BLaER1 (cell line): Measurements from ENCODE around the gene MEGF10.

Source experiments
- H3K27ac ChIP-seq: shearing (Covaris generic); formaldehyde crosslinking; 2 replicates; pipeline ENCODE4 v1.8.1; 2022
- H3K27me3 ChIP-seq: shearing (Covaris generic); formaldehyde crosslinking; 2 replicates; pipeline ENCODE4 v1.8.1; 2022
- H3K36me3 ChIP-seq: shearing (Covaris generic); formaldehyde crosslinking; 2 replicates; pipeline ENCODE4 v1.8.1; 2022
- H3K4me1 ChIP-seq: shearing (Covaris generic); formaldehyde crosslinking; 2 replicates; pipeline ENCODE4 v1.8.1; 2022
- H3K4me2 ChIP-seq: shearing (Covaris generic); formaldehyde crosslinking; 2 replicates; pipeline ENCODE4 v1.8.1; 2022
- H3K4me3 ChIP-seq: shearing (Covaris generic); formaldehyde crosslinking; 2 replicates; pipeline ENCODE4 v1.8.1; 2022
- H3K9ac ChIP-seq: shearing (Covaris generic); formaldehyde crosslinking; 2 replicates; pipeline ENCODE4 v1.8.1; 2022
- H3K9me3 ChIP-seq: shearing (Covaris generic); formaldehyde crosslinking; 2 replicates; pipeline ENCODE4 v1.8.1; 2022
- H4K20me1 ChIP-seq: shearing (Covaris generic); formaldehyde crosslinking; 2 replicates; pipeline ENCODE4 v1.8.1; 2022
- Cebpa-rat ChIP-seq: shearing (Covaris generic); IDR thresholded peaks from 2 replicates; pipeline ENCODE4 v1.8.1; 2022

Gene MEGF10

DNA sequence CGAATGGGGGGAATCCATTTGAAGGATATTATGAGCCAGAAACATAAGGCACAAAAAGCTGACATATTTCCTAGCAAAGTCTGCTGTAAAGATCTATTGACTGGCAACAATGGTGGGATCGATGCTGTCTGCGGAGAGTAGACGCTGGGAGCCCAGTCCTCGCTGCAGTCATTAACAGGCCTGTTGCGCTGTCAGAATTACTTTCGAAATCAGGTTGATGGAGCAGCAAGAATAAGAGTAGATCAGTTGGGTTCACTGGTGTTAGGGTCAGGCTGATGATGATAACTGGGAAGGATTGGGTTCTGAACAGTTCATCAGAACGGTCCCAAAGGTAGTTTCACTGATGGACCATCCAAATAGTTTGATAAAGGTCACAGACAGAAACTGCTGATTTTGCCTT is 87.1 kb downstream of the MEGF10 start:
- no peaks in the 10 kb centered on the region for H3K9me3 ChIP-seq
- H3K27me3 ChIP-seq, result no peaks in the 10 kb centered on the region
- H3K27ac ChIP-seq, result no peak overlapping the region
- no peak overlapping the region for H3K9ac ChIP-seq
- H3K4me1 ChIP-seq, result no peaks in the 10 kb centered on the region
- H3K4me3 ChIP-seq, result no peak overlapping the region
- H3K4me2 ChIP-seq, result no peak overlapping the region
- no peak for TF ChIP-seq Cebpa-rat
- no peaks in the 10 kb centered on the region for H3K36me3 ChIP-seq
- H4K20me1 ChIP-seq, result no peaks in the 10 kb centered on the region

DNA sequence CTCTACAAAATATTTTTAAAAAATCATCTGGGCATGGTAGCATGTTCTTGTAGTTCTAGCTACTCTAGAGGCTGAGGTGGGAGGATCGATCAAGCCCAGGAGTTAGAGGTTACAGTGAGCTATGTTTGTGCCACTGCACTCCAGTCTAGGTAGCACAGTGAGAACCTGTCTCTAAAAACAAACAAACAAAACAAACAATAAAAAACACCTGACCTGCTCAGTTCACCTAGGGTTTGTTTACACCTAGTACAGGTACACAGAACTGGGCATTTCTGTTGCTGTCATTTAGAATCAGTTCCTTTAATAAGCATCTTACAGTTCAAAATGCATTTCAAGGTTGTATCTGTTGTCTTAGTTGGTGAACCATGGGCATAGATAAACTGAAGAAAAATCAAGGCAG is 95.3 kb downstream of the MEGF10 start:
- H3K4me2 ChIP-seq, result no peak overlapping the region
- H3K27me3 ChIP-seq, result no peaks in the 10 kb centered on the region
- no peak overlapping the region for H3K9ac ChIP-seq
- no peak for TF ChIP-seq Cebpa-rat
- H3K9me3 ChIP-seq, result no peaks in the 10 kb centered on the region
- no peaks in the 10 kb centered on the region for H3K36me3 ChIP-seq
- H3K27ac ChIP-seq, result no peak overlapping the region
- no peaks in the 10 kb centered on the region for H3K4me1 ChIP-seq
- H4K20me1 ChIP-seq, result no peaks in the 10 kb centered on the region
- no peak overlapping the region for H3K4me3 ChIP-seq

DNA sequence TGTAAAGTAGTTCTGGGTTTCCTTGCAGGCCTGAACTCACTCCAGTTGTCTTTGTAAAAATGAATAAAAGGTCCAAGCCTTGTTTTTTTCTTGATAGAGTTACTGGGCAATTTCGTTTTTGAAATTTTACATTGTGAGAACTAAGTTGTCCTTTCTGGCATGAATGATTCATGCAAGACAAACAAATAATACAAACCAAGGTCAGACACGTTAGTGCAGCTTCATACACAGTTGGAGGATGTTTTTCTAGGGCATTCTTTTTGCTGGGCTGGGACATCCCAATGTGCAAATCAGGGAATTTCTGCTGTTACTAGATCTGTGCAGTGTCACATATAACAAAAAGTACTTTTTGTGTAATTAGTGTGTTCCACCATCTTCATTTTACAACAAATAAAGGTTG is 96.0 kb downstream of the MEGF10 start:
- Histone ChIP-seq H3K4me1 (no peaks in the 10 kb centered on the region), H3K9ac (no peak overlapping the region), H4K20me1 (no peaks in the 10 kb centered on the region), H3K9me3 (no peaks in the 10 kb centered on the region), H3K4me2 (no peak overlapping the region), H3K36me3 (no peaks in the 10 kb centered on the region), H3K27me3 (no peaks in the 10 kb centered on the region), H3K4me3 (no peak overlapping the region), H3K27ac (no peak overlapping the region)
- TF ChIP-seq Cebpa-rat, result no peak

DNA sequence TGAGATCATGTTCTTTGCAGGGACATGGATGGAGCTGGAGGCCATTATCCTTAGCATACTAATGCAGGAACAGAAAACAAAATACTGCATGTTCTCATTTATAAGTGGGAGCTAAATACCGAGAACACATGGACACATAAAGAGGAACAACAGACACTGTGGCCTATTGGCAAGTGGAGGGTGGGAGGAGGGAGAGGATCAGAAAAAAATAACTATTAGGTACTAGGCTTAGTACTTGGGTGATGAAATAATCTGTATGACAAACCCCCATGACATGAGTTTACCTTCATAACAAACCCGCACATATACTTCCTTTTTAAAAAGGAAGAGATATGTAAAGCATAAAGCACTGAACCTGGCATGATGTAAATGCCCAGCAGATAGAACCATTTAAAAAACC is 99.0 kb downstream of the MEGF10 start:
- Histone ChIP-seq H3K36me3 (no peaks in the 10 kb centered on the region), H3K27me3 (no peaks in the 10 kb centered on the region), H3K27ac (no peak overlapping the region), H4K20me1 (no peaks in the 10 kb centered on the region), H3K9me3 (no peaks in the 10 kb centered on the region), H3K4me3 (no peak overlapping the region), H3K4me2 (no peak overlapping the region), H3K9ac (no peak overlapping the region), H3K4me1 (no peaks in the 10 kb centered on the region)
- no peak for TF ChIP-seq Cebpa-rat

DNA sequence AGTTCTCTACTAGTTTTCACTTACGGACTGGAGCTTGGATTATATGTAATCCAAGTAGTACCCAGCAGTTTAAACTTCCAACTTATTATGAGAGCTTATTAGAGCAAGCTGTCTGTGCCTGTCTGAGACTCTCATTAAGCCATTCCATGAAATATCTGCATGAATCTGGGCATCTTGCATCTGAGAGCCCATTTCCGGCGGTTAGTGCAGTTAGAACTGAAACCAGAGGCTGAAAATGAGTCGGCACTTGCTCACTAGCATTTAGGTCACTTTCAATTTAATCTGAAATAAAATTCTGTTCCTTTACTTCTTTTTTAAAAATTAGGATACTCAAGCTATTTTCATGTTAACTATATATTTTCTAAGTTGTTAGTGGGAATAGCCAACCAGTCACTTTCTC is 102.2 kb downstream of the MEGF10 start:
- Histone ChIP-seq H3K4me2 (no peak overlapping the region), H4K20me1 (no peaks in the 10 kb centered on the region), H3K4me3 (no peak overlapping the region), H3K9ac (no peak overlapping the region), H3K4me1 (no peaks in the 10 kb centered on the region), H3K36me3 (no peaks in the 10 kb centered on the region), H3K27ac (no peak overlapping the region), H3K9me3 (no peaks in the 10 kb centered on the region), H3K27me3 (no peaks in the 10 kb centered on the region)
- TF ChIP-seq Cebpa-rat, result no peak

DNA sequence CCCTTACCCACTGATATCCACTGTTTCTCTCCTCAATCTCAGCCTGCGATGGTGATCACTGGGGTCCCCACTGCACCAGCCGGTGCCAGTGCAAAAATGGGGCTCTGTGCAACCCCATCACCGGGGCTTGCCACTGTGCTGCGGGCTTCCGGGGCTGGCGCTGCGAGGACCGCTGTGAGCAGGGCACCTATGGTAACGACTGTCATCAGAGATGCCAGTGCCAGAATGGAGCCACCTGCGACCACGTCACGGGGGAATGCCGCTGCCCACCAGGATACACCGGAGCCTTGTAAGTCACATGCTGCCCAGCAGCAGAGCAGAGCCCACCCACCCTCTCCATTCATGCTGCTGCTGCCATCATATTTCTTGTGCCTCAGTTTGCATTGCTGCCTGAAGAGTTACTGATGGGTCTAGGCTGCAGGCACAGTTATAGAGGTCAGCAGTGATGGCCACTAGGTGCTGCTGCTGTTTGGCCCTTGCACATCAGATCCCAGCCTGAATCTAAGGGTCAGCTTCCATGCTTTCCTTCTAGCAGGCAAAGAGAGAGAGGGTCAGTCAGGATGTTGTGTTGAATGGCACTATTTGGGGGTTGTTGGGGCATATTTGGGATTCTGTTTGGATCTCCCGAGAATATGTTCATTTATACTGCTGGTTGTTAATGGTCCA is 106.0 kb downstream of the MEGF10 start:
- H3K27ac ChIP-seq, result no peak overlapping the region
- no peaks in the 10 kb centered on the region for H3K27me3 ChIP-seq
- peaks cover 20% of the 10 kb centered on the region for H3K4me1 ChIP-seq
- no peaks in the 10 kb centered on the region for H3K36me3 ChIP-seq
- H3K9me3 ChIP-seq, result no peaks in the 10 kb centered on the region
- no peak overlapping the region for H3K9ac ChIP-seq
- no peak for TF ChIP-seq Cebpa-rat
- no peak overlapping the region for H3K4me2 ChIP-seq
- no peak overlapping the region for H3K4me3 ChIP-seq
- H4K20me1 ChIP-seq, result no peaks in the 10 kb centered on the region

DNA sequence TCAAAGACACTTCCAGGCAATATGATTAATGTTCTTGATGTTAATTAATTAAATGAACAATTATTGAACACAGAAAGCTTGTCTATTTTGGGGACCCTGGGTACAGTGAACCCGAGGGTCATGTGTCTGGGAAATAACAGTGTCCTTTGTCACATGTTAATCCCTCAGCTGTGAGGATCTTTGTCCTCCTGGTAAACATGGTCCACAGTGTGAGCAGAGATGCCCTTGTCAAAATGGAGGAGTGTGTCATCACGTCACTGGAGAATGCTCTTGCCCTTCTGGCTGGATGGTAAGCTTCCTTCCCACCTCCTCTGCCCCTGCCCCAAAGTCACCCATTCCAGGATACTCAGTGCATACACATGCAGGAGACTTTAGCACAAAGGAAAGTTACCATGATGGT is 107.9 kb downstream of the MEGF10 start:
- Histone ChIP-seq H3K36me3 (no peaks in the 10 kb centered on the region), H3K27me3 (no peaks in the 10 kb centered on the region), H3K4me2 (no peak overlapping the region)

DNA sequence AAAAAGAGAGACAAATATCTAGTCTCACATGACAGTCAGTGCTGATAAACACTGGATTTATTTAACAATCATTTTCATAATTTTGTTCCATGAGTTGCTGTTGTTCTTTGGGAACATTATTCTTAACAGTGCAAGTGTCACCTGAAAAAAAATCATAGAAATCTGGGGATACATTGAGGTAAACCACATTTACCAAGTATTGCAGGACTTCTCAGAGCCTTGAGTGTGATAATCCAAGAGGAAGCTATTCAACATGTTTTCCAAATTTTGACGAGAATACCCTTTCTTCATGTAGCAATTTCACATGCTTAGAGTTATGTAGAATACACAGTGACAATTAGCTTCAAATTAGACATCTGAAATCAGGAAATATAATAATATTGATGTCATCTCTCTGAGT is 108.5 kb downstream of the MEGF10 start:
- Histone ChIP-seq H3K4me1 (peaks cover 30% of the 10 kb centered on the region), H3K9me3 (no peaks in the 10 kb centered on the region), H3K9ac (no peak overlapping the region), H3K36me3 (no peaks in the 10 kb centered on the region), H3K4me3 (no peak overlapping the region), H3K4me2 (no peak overlapping the region), H3K27me3 (no peaks in the 10 kb centered on the region), H3K27ac (no peak overlapping the region), H4K20me1 (no peaks in the 10 kb centered on the region)
- no peak for TF ChIP-seq Cebpa-rat

More for the DNA sequence above, 107.9 kb downstream of the MEGF10 start:
- TF ChIP-seq Cebpa-rat, result no peak
- Histone ChIP-seq H3K27ac (no peak overlapping the region), H3K4me1 (peaks cover 30% of the 10 kb centered on the region), H3K4me3 (no peak overlapping the region), H3K9me3 (no peaks in the 10 kb centered on the region), H4K20me1 (no peaks in the 10 kb centered on the region), H3K9ac (no peak overlapping the region)

DNA sequence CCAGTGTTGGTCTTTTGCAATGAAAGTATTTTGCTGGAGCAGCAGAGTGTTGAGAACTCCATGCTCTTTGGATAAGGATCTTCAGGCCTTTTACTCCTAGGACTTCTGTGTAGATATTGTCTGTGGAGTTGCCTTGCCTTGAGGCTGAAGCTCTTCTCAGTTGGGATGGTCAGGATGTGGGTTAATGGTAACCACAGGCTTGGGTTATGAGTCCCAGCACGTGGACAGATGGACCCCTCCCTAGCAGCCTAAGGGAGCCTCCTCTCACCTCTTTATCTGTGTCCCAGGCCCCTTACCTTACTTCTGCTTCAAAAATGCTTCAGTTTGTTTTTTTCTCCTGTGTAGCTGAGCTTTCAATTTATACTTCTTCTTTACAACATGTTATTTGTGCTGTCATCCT is 109.9 kb downstream of the MEGF10 start:
- Histone ChIP-seq H3K9me3 (no peaks in the 10 kb centered on the region), H3K4me1 (peaks cover 30% of the 10 kb centered on the region), H3K4me2 (peak overlapping the region; percentile 78), H4K20me1 (no peaks in the 10 kb centered on the region), H3K4me3 (no peak overlapping the region), H3K27me3 (no peaks in the 10 kb centered on the region), H3K9ac (peak overlapping the region; percentile 36; the same call in 1 of the 2 replicates), H3K27ac (peak overlapping the region; percentile 77), H3K36me3 (no peaks in the 10 kb centered on the region)
- no peak for TF ChIP-seq Cebpa-rat

DNA sequence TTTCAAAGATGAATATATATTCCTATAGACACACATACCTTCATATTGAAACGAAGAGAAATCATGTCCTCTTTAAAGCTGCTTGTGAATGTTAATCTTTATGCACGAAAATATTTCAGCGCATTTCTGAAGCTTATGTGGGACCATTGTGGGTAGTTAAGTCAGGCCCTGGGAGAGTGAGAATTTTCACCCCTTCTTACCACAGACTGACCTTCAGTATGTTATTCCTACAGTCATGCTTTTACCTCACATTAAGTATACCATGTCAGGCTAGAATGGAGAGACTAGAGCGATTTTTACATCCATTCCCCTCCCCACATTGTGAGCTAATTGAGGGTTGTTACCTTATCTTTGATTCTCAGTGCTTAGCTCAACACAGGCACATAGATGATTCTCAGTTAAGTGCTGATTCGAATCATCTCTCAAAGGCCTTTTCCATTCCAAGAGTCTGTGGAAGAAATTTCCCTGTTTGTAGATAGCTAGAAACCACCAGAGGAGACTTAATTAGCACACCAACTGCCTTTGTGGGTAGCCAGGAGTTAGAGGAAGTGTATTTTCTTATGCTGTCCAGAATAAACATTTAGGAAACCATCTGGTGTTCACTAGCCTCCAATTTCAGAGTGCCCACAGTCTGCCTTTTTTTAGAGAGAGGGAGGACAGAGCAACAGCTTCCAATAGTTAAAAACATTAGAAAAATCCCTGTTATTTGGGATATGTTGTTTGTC is 110.5 kb downstream of the MEGF10 start:
- H3K9ac ChIP-seq, result peak overlapping the region; percentile 53; the same call in 1 of the 2 replicates
- peaks cover 30% of the 10 kb centered on the region for H3K4me1 ChIP-seq
- H3K36me3 ChIP-seq, result no peaks in the 10 kb centered on the region
- peak overlapping the region; percentile 77 for H3K27ac ChIP-seq
- no peaks in the 10 kb centered on the region for H3K27me3 ChIP-seq
- H3K4me2 ChIP-seq, result peak overlapping the region; percentile 78
- H3K4me3 ChIP-seq, result no peak overlapping the region; the same call in 1 of the 2 replicates
- no peaks in the 10 kb centered on the region for H4K20me1 ChIP-seq
- H3K9me3 ChIP-seq, result no peaks in the 10 kb centered on the region
- no peak for TF ChIP-seq Cebpa-rat
